ENCODE measurements around the gene ADAMTS17.

GRCh38 chr15:100048736-100049135, 293.0 kb downstream of the ADAMTS17 start:
- TF ChIP-seq CTCF (IDR thresholded peaks at IDR 0.05 in 4 of 5, conservative IDR thresholded peaks at IDR 0.05 in 1 of 5) (no peak), POLR2A (IDR thresholded peaks at IDR 0.05) (no peak)
